Measurements from ENCODE around the gene TAF13. TPM values are rescaled to one million over a fixed set of nuclear protein-coding genes. Genes with fewer than 3 reads are reported as not detected.
A peak's percentile ranks its signal among the peaks of the same experiment; 100 is the strongest.

The TAF13 gene
- total RNA-seq, 4 donors from 2014 or later = 41.6 to 71.0 (median 51.8) TPM

GRCh38 chr1:109046671-109047070, 29.1 kb downstream of the TAF13 start:
- no peak for TF ChIP-seq POLR2A (IDR thresholded peaks at IDR 0.05; ENCODE audit: low read depth)
- intact Hi-C loops (cut with DNase I) = no loop called here
- peaks cover 0 to 7% (median 4%) of the 10 kb centered on the region in 4 donors for H3K4me1 ChIP-seq
- no peaks in the 10 kb centered on the region for H3K27me3 ChIP-seq
- no peaks in the 10 kb centered on the region for H3K9me3 ChIP-seq
- no peaks in the 10 kb centered on the region for H3K36me3 ChIP-seq
- WGBS = 88% methylated on average over 4 of the region's 4 CpGs
- H3K4me3 ChIP-seq = no peak overlapping the region
- no peak overlapping the region for H3K27ac ChIP-seq (replicated peaks in 1 of 4)
- DNase-seq (ENCODE audit: extremely low spot score) = no peak

DNA sequence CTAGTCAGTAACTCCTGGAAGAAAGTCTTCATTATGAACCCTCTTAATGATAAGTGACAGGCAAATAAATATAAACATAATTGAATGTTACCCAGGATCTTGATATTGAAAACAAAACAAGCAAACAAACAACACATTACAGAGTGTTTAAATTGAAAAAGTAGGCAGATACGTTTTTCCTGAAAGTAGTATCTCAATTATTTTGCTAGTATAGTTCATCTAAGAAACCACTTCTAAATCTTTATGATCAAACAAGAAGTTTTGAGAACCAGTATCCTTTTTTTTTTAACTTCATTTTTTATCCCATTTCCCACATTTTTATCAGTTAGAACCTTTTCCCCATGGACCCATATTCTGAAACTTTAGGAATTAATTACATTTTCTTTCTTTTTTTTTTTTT, 30.2 kb downstream of the TAF13 start:
- TF ChIP-seq EP300 (IDR thresholded peaks at IDR 0.05) = no peak
- no peak for TF ChIP-seq POLR2A (IDR thresholded peaks at IDR 0.05; ENCODE audit: low read depth)
- no peak for TF ChIP-seq POLR2AphosphoS5 (IDR thresholded peaks at IDR 0.05)
- no peak for TF ChIP-seq CTCF (IDR thresholded peaks at IDR 0.05)
- intact Hi-C loops (cut with DNase I) = no loop called here
- 74% methylated on average over 1 of the region's 1 CpG for WGBS

DNA sequence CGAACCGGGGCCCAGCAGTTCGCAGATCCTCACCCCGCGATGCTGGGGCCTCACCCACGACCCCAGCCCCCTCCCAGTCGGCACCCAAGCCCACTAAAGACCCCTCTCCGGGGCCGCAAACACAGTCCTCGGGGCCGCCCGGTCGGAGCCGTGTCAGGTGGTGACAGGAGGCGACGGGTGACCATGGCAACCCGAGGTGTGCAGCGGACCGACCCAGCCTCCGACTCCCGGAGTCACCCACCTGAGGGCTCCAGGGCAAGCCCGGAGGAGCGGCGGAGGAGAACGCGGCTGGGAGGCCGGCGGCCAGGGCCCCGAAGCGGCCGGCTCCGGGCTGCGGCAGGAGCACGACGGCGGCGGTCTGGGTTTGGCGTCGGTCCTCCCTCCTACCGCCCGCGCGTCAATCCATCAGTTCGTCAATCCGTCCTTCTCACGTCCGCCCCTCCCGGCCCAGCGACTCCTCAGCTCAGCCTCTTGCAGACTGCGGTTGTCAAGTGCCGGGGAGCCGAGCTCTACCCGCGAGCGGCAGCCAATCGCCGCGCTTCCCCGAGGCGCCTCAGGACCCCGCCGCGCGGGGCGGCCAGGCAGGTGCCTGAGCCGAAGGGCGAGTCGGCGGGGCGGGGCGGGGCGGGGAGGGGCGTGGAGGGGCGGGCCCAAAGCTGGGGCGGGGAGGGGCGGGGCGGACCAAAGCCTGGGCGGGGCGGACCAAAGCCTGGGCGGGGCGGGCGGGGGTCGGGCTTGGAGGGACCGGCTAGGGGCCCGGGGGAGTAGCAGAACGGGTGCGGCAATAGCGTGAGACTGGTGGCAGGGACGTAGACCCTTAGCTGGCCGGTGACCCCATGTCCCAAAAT, 34.0 kb downstream of the TAF13 start, which contains the start of gene WDR47:
TSS of gene WDR47 (minus strand) at position 482 of the 848 bp plus-strand sequence. CDS start 18,590 bp downstream, outside the sequence.
- peak; percentile 97 for DNase-seq (ENCODE audit: extremely low spot score)
- 0% methylated on average over 8 of the region's 90 CpGs for WGBS
- intact Hi-C loops (cut with DNase I) = no loop called here
- Histone ChIP-seq H3K27ac (replicated peaks in 1 of 4) (peak within 1 kb of the TSS; percentile 86 to 91 (median 89)), H3K36me3 (no peaks in the 10 kb centered on the region), H3K27me3 (no peaks in the 10 kb centered on the region), H3K9me3 (no peaks in the 10 kb centered on the region), H3K4me3 (peak within 1 kb of the TSS; percentile 85 to 99 (median 98)), H3K4me1 (peaks cover 8 to 25% (median 22%) of the 10 kb centered on the region in 4 donors)
- TF ChIP-seq CTCF (IDR thresholded peaks at IDR 0.05) = no peak
- TF ChIP-seq EP300 (IDR thresholded peaks at IDR 0.05) = no peak
- peak; percentile 66 for TF ChIP-seq POLR2A (IDR thresholded peaks at IDR 0.05; ENCODE audit: low read depth)
- peak; percentile 99 for TF ChIP-seq POLR2AphosphoS5 (IDR thresholded peaks at IDR 0.05)

More for the DNA sequence above, 30.2 kb downstream of the TAF13 start:
- Histone ChIP-seq H3K4me1 (peaks cover 1 to 11% (median 8%) of the 10 kb centered on the region in 4 donors), H3K9me3 (no peaks in the 10 kb centered on the region), H3K27ac (replicated peaks in 1 of 4) (no peak overlapping the region), H3K4me3 (no peak overlapping the region), H3K27me3 (no peaks in the 10 kb centered on the region), H3K36me3 (no peaks in the 10 kb centered on the region)
- DNase-seq (ENCODE audit: extremely low spot score) = no peak

DNA sequence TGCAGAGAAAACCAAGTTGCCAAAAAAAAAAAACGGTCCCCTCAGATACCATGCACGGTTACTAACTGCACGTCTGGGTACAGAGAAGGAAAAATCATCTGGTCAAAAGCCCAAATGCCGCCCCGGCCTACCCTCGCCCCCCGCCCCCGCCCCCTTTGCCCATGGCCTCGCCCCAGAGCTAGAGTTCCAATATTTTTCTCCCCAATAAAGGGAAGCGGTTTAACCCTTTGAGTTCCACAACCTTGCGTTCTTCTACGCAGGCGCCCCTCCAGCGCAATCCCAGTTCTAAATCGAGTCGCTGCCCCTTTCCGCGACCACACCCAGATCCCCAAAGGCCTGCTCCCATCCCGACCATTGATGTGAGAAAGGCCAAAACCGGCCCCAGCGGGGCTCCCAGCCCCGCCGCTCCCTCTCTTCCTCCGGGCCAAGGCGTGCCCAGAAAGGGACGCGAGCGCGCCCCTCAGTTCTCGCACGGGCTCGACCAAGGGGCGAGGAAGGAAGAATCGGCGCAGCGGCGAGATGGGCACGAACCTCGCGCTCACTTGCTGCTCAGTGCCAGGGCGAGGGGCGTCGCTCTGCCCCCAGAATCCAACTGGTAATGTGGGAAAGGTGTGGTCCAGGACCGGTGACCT, 34.7 kb downstream of the TAF13 start:
- TF ChIP-seq POLR2AphosphoS5 (IDR thresholded peaks at IDR 0.05) = no peak
- TF ChIP-seq EP300 (IDR thresholded peaks at IDR 0.05) = no peak
- no peak for TF ChIP-seq CTCF (IDR thresholded peaks at IDR 0.05)
- no peak for TF ChIP-seq POLR2A (IDR thresholded peaks at IDR 0.05; ENCODE audit: low read depth)
- Histone ChIP-seq H3K36me3 (no peaks in the 10 kb centered on the region), H3K4me1 (peaks cover 8 to 25% (median 22%) of the 10 kb centered on the region in 4 donors), H3K4me3 (peak overlapping the region; percentile 85 to 99 (median 98)), H3K27me3 (no peaks in the 10 kb centered on the region), H3K27ac (replicated peaks in 1 of 4) (peak overlapping the region; percentile 86 to 91 (median 89)), H3K9me3 (no peaks in the 10 kb centered on the region)
- no peak for DNase-seq (ENCODE audit: extremely low spot score)
- under 1% methylated on average over 28 of the region's 44 CpGs for WGBS
- intact Hi-C loops (cut with DNase I) = no loop called here

GRCh38 chr1:109040627-109040988, 35.2 kb downstream of the TAF13 start:
- TF ChIP-seq POLR2AphosphoS5 (IDR thresholded peaks at IDR 0.05) (no peak), POLR2A (IDR thresholded peaks at IDR 0.05; ENCODE audit: low read depth) (no peak), CTCF (IDR thresholded peaks at IDR 0.05) (no peak), EP300 (IDR thresholded peaks at IDR 0.05) (no peak)
- H3K27ac ChIP-seq (replicated peaks in 1 of 4) = peak overlapping the region; percentile 86 to 91 (median 89)
- intact Hi-C loops (cut with DNase I) = no loop called here
- H3K27me3 ChIP-seq = no peaks in the 10 kb centered on the region
- H3K9me3 ChIP-seq = no peaks in the 10 kb centered on the region
- peaks cover 8 to 25% (median 22%) of the 10 kb centered on the region in 4 donors for H3K4me1 ChIP-seq
- no peak for DNase-seq (ENCODE audit: extremely low spot score)
- peak overlapping the region; percentile 85 to 99 (median 98) for H3K4me3 ChIP-seq
- WGBS = 10% methylated on average over 3 of the region's 3 CpGs
- no peaks in the 10 kb centered on the region for H3K36me3 ChIP-seq

Measured in esophagus muscularis mucosa (tissue), 4 donors.